Neural progenitor cell (in vitro differentiated cells): ENCODE results near the gene COG7.

Source experiments
- CTCF ChIP-seq: fragments of 200-600 bp; sonication (generic); IDR thresholded peaks from 2 replicates; pipeline ENCODE4 v1.5.1; 2017; ENCODE audit warnings: antibody characterized with exemption, mild to moderate bottlenecking
- EZH2 ChIP-seq: fragments of 200-600 bp; sonication (generic); IDR thresholded peaks from 2 replicates; pipeline ENCODE4 v1.6.1; 2017; ENCODE audit warnings: antibody characterized with exemption, mild to moderate bottlenecking, moderate library complexity
- EZH2phosphoT487 ChIP-seq: fragments of 200-600 bp; sonication (generic); IDR thresholded peaks from 2 replicates; pipeline ENCODE4 v1.6.1; 2017; ENCODE audit warnings: antibody characterized with exemption

GRCh38 chr16:23378256-23378655 lies 74.7 kb downstream of the COG7 start:
- TF ChIP-seq EZH2phosphoT487 (no peak), CTCF (no peak), EZH2 (no peak)
